Heart left ventricle (tissue), 13 donors: ENCODE data around the gene CREG2.

Experiments
- POLR2A ChIP-seq, 2 donors: fragments of 450-650 bp; IDR thresholded peaks; one replicate each; pipeline ENCODE4 v1.6.1; 2017; ENCODE audit warnings: antibody characterized with exemption in 2 of 2, mild to moderate bottlenecking in 2 of 2, moderate library complexity in 2 of 2
- TF ChIP-seq, protein P1 (sequence below), 12 donors: fragments of 200-600 bp; sonication (generic) in 4 of 12; IDR thresholded peaks; one replicate each; pipeline versions ENCODE4 v1.5.0 to v1.8.0; 2018 to 2022; ENCODE audit warnings: antibody characterized with exemption in 12 of 12, mild to moderate bottlenecking in 5 of 12
- donor health status: ischemic (EF 13 %, LVEDD 7.1; RV severe dilation, severe dysfunction).
- donor health status: DM: no; HTN: yes; CAD: no.
- donor health status: DM: no; HTN: no; CAD: no.
- donor health status: ischemic (EF 25% LVEDD 6.9; RV normal size, moderate dysfunction).
- donor health status: ischemic (EF 25% LVEDD 5.7; RV mildly dilated, moderate dysfunction).
- donor health status: ischemic (EF 35%, LVEDD 5.7; RV mildly dilated, moderate dysfunction).
- donor health status: nonischemic (EF 11% LVEDD 7.7; RV severe dilation, severe dysfunction).
- donor health status: DM: yes; HTN: yes; CAD: no.
- donor health status: PGD.
- donor health status: ischemic (EF 29% LVEDD 5.4; RV normal size, mild dysfunction).
- donor health status: nonischemic (EF 23%, LVEDD 6.1; RV moderate dilation, normal function).

GRCh38 chr2:101361522-101361921, 25.8 kb downstream of the CREG2 start:
- TF ChIP-seq, protein P1, sequence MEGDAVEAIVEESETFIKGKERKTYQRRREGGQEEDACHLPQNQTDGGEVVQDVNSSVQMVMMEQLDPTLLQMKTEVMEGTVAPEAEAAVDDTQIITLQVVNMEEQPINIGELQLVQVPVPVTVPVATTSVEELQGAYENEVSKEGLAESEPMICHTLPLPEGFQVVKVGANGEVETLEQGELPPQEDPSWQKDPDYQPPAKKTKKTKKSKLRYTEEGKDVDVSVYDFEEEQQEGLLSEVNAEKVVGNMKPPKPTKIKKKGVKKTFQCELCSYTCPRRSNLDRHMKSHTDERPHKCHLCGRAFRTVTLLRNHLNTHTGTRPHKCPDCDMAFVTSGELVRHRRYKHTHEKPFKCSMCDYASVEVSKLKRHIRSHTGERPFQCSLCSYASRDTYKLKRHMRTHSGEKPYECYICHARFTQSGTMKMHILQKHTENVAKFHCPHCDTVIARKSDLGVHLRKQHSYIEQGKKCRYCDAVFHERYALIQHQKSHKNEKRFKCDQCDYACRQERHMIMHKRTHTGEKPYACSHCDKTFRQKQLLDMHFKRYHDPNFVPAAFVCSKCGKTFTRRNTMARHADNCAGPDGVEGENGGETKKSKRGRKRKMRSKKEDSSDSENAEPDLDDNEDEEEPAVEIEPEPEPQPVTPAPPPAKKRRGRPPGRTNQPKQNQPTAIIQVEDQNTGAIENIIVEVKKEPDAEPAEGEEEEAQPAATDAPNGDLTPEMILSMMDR (IDR thresholded peaks at IDR 0.05), result no peak
- TF ChIP-seq POLR2A (IDR thresholded peaks at IDR 0.05), result no peak
